ENCODE measurements around the gene CYTH3.
"Not testable (repeated sequence)": the region's sequence is repeated elsewhere in the genome, so short reads cannot be mapped to it uniquely, and the experiment has no call there.

The CYTH3 gene

GRCh38 chr7:6237011-6237410 lies 35.4 kb downstream of the CYTH3 start:
- no peak for FAIRE-seq
- no peak for TF ChIP-seq POLR2A (IDR thresholded peaks at IDR 0.05; ENCODE audit: low read depth, low read length)
- no peak for TF ChIP-seq PAX5 (IDR thresholded peaks at IDR 0.05; ENCODE audit: insufficient read depth, low read length, severe bottlenecking)
- no peak for TF ChIP-seq POU2F2 (IDR thresholded peaks at IDR 0.05; ENCODE audit: low read depth, low read length)
- TF ChIP-seq TAF1 (IDR thresholded peaks at IDR 0.05; ENCODE audit: low read depth, low read length), result no peak
- no peak for TF ChIP-seq POLR2AphosphoS5 (IDR thresholded peaks at IDR 0.05; ENCODE audit: low read depth, low read length)
- TF ChIP-seq SPI1 (IDR thresholded peaks at IDR 0.05; ENCODE audit: low read depth, low read length), result no peak
- no peak for DNase-seq (ENCODE audit: insufficient read length, low spot score)

- TF ChIP-seq POLR2A (IDR thresholded peaks at IDR 0.05; ENCODE audit: low read depth, low read length), result no peak
- TF ChIP-seq TAF1 (IDR thresholded peaks at IDR 0.05; ENCODE audit: low read depth, low read length), result no peak
- no peak for TF ChIP-seq PAX5 (IDR thresholded peaks at IDR 0.05; ENCODE audit: insufficient read depth, low read length, severe bottlenecking)
- no peak for TF ChIP-seq SPI1 (IDR thresholded peaks at IDR 0.05; ENCODE audit: low read depth, low read length)
- TF ChIP-seq POU2F2 (IDR thresholded peaks at IDR 0.05; ENCODE audit: low read depth, low read length), result no peak
- no peak for TF ChIP-seq POLR2AphosphoS5 (IDR thresholded peaks at IDR 0.05; ENCODE audit: low read depth, low read length)
- FAIRE-seq (no peak), DNase-seq (ENCODE audit: insufficient read length, low spot score) (no peak)
Observed at GRCh38 chr7:6235029-6235871, 37.2 kb downstream of the CYTH3 start.

GRCh38 chr7:6234384-6234783 lies 38.0 kb downstream of the CYTH3 start:
- TF ChIP-seq POU2F2 (IDR thresholded peaks at IDR 0.05; ENCODE audit: low read depth, low read length) (peak; percentile 57; the same call in 1 of the 2 replicates), PAX5 (IDR thresholded peaks at IDR 0.05; ENCODE audit: insufficient read depth, low read length, severe bottlenecking) (no peak), SPI1 (IDR thresholded peaks at IDR 0.05; ENCODE audit: low read depth, low read length) (peak; percentile 65)
- no peak for FAIRE-seq
- no peak for DNase-seq (ENCODE audit: insufficient read length, low spot score)

GRCh38 chr7:6232534-6232933 lies 39.9 kb downstream of the CYTH3 start:
- peak; percentile 66 for FAIRE-seq
- DNase-seq (ENCODE audit: insufficient read length, low spot score), result no peak
- TF ChIP-seq TAF1 (IDR thresholded peaks at IDR 0.05; ENCODE audit: low read depth, low read length) (no peak), SPI1 (IDR thresholded peaks at IDR 0.05; ENCODE audit: low read depth, low read length) (no peak), POLR2AphosphoS5 (IDR thresholded peaks at IDR 0.05; ENCODE audit: low read depth, low read length) (no peak), PAX5 (IDR thresholded peaks at IDR 0.05; ENCODE audit: insufficient read depth, low read length, severe bottlenecking) (no peak), POLR2A (IDR thresholded peaks at IDR 0.05; ENCODE audit: low read depth, low read length) (no peak)

GRCh38 chr7:6232116-6232515 lies 40.3 kb downstream of the CYTH3 start:
- TF ChIP-seq SPI1 (IDR thresholded peaks at IDR 0.05; ENCODE audit: low read depth, low read length), result 0 out of 2 replicates have a peak, but pooled peaks have one; percentile 22
- TF ChIP-seq TAF1 (IDR thresholded peaks at IDR 0.05; ENCODE audit: low read depth, low read length), result no peak
- no peak for FAIRE-seq

GRCh38 chr7:6231184-6231583 lies 41.2 kb downstream of the CYTH3 start:
- FAIRE-seq (peak; percentile 28), DNase-seq (ENCODE audit: insufficient read length, low spot score) (no peak)
- no peak for TF ChIP-seq POLR2A (IDR thresholded peaks at IDR 0.05; ENCODE audit: low read depth, low read length)
- no peak for TF ChIP-seq POU2F2 (IDR thresholded peaks at IDR 0.05; ENCODE audit: low read depth, low read length)
- no peak for TF ChIP-seq PAX5 (IDR thresholded peaks at IDR 0.05; ENCODE audit: insufficient read depth, low read length, severe bottlenecking)
- TF ChIP-seq POLR2AphosphoS5 (IDR thresholded peaks at IDR 0.05; ENCODE audit: low read depth, low read length), result no peak
- no peak for TF ChIP-seq TAF1 (IDR thresholded peaks at IDR 0.05; ENCODE audit: low read depth, low read length)
- TF ChIP-seq SPI1 (IDR thresholded peaks at IDR 0.05; ENCODE audit: low read depth, low read length), result no peak

More at GRCh38 chr7:6232116-6232515, 40.3 kb downstream of the CYTH3 start:
- DNase-seq (ENCODE audit: insufficient read length, low spot score), result no peak

- FAIRE-seq; DNase-seq (ENCODE audit: insufficient read length, low spot score): not testable (repeated sequence)
Observed at GRCh38 chr7:6229284-6229683, 43.1 kb downstream of the CYTH3 start.

GRCh38 chr7:6228361-6229229 lies 43.8 kb downstream of the CYTH3 start:
- TF ChIP-seq POU2F2 (IDR thresholded peaks at IDR 0.05; ENCODE audit: low read depth, low read length), result no peak
- TF ChIP-seq PAX5 (IDR thresholded peaks at IDR 0.05; ENCODE audit: insufficient read depth, low read length, severe bottlenecking), result no peak
- peak; percentile 44 for DNase-seq (ENCODE audit: insufficient read length, low spot score)

GRCh38 chr7:6227294-6227846 lies 45.1 kb downstream of the CYTH3 start:
- TF ChIP-seq POU2F2 (IDR thresholded peaks at IDR 0.05; ENCODE audit: low read depth, low read length) (no peak), POLR2A (IDR thresholded peaks at IDR 0.05; ENCODE audit: low read depth, low read length) (no peak), POLR2AphosphoS5 (IDR thresholded peaks at IDR 0.05; ENCODE audit: low read depth, low read length) (no peak), TAF1 (IDR thresholded peaks at IDR 0.05; ENCODE audit: low read depth, low read length) (no peak), SPI1 (IDR thresholded peaks at IDR 0.05; ENCODE audit: low read depth, low read length) (no peak), PAX5 (IDR thresholded peaks at IDR 0.05; ENCODE audit: insufficient read depth, low read length, severe bottlenecking) (no peak)
- FAIRE-seq, result no peak
- no peak for DNase-seq (ENCODE audit: insufficient read length, low spot score)

More at GRCh38 chr7:6228361-6229229, 43.8 kb downstream of the CYTH3 start:
- peak; percentile 82 for FAIRE-seq
